Mucosa of descending colon (tissue), 3 donors: ENCODE results near the gene CTNNBL1. TPM values are rescaled to one million over a fixed set of nuclear protein-coding genes. Genes with fewer than 3 reads are reported as not detected.

Source experiments
- ATAC-seq: fragments of 200-7000 bp; cut with Tn5 transposase; one replicate; pipeline ENCODE4 v1.9.1; 2020; ENCODE audit warnings: mild to moderate bottlenecking, moderate library complexity
- DNase-seq, 3 donors: peaks; one replicate each; pipeline ENCODE4 v3.0.0-alpha.2; 2020
- H3K36me3 ChIP-seq: fragments of 200-600 bp; one replicate; pipeline ENCODE4 v1.8.0; 2021; ENCODE audit warnings: low read depth, mild to moderate bottlenecking
- H3K4me1 ChIP-seq: fragments of 200-600 bp; one replicate; pipeline ENCODE4 v1.8.0; 2021; ENCODE audit warnings: low read depth, mild to moderate bottlenecking
- H3K4me3 ChIP-seq: fragments of 200-600 bp; one replicate; pipeline ENCODE4 v1.8.0; 2021; ENCODE audit warnings: mild to moderate bottlenecking
- H3K9me3 ChIP-seq: fragments of 200-600 bp; one replicate; pipeline ENCODE4 v1.8.0; 2021; ENCODE audit warnings: mild to moderate bottlenecking
- intact Hi-C, 2 donors: fragments of 100-400 bp; cut with DNase I in 1 of 2; cut with micrococcal nuclease in 1 of 2; formaldehyde crosslinking; loops; one replicate each; pipeline versions ENCODE4 v1.11.0 to v1.11.1; 2022; cut with DNase I, micrococcal nuclease
- total RNA-seq, 3 donors: library from RNA; stranded (reverse); fragmentation: NEBNext Ultra II Directional in 2 of 3; extraction: Animal tissue kit (Norgen Biotek cat#: 25700) in 2 of 3; gene quantifications; one replicate each; pipeline versions ENCODE4 v1.2.1 to v1.2.4, GENCODE V29; 2021 to 2023
- TF ChIP-seq, protein P1 (sequence below): fragments of 200-600 bp; IDR thresholded peaks from one replicate; pipeline ENCODE4 v1.8.0; 2022; ENCODE audit warnings: antibody characterized with exemption, mild to moderate bottlenecking
- donor health status: DM: no; HTN: no; CAD: no; lungs with moderate emphysema.
- donor health status: DM: no; HTN: no; CAD: no.
- donor health status: DM: no; HTN: yes; CAD: no.

The CTNNBL1 gene
- total RNA-seq, 3 donors from 2014 or later, result 31.0 to 64.8 (median 37.8) TPM

DNA sequence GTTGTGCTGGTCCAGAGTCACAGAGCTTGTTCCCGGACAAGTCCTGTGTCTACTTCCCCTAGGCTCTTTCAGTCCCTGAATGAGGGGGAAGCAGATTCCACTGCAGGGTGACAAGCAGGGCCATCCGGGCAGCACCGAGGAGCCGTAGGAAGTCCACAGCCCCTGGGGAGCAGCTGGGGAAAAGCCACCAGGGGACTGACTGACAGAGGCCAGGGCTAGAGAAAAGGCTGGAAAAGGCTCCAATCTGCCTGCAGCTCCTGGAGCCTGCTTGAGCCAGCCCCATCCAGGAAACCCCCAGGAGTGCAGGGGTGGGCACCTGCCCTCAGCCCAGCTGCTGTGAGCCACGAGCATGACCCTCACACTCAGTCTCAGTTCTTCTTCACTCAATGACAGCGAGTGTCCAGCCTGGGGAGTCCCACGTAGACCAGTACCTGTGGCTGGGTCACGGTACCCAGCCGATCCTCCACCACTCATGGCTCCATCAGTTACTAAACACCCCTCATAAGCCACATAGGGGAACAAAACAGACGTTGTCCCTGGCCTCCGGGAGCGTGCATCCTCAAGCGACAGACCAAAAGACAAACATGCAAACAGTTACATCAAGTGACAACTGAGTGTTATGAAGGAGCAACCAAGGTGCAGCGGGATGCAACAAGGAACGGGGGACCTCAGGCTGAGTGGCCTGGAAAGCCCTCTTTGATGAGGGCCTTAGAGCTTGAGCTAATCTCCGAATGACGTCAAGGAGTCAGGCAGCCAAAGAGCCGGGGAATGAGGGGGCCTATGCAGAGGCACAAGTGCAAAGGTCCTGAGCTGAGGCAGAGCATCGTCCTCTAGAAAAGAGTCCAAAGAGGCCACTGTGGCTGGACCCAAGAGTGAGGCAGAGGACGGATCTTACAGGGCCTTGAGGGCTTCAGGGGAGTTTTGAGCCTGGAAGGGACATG is 184.3 kb downstream of the CTNNBL1 start:
- no peak for ATAC-seq
- DNase-seq, result no peak
- H3K36me3 ChIP-seq, result no peaks in the 10 kb centered on the region
- TF ChIP-seq, protein P1, sequence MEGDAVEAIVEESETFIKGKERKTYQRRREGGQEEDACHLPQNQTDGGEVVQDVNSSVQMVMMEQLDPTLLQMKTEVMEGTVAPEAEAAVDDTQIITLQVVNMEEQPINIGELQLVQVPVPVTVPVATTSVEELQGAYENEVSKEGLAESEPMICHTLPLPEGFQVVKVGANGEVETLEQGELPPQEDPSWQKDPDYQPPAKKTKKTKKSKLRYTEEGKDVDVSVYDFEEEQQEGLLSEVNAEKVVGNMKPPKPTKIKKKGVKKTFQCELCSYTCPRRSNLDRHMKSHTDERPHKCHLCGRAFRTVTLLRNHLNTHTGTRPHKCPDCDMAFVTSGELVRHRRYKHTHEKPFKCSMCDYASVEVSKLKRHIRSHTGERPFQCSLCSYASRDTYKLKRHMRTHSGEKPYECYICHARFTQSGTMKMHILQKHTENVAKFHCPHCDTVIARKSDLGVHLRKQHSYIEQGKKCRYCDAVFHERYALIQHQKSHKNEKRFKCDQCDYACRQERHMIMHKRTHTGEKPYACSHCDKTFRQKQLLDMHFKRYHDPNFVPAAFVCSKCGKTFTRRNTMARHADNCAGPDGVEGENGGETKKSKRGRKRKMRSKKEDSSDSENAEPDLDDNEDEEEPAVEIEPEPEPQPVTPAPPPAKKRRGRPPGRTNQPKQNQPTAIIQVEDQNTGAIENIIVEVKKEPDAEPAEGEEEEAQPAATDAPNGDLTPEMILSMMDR, result no peak
- no peaks in the 10 kb centered on the region for H3K9me3 ChIP-seq
- intact Hi-C loops, result no loop called here
- H3K4me1 ChIP-seq, result no peaks in the 10 kb centered on the region
- no peak overlapping the region for H3K4me3 ChIP-seq

DNA sequence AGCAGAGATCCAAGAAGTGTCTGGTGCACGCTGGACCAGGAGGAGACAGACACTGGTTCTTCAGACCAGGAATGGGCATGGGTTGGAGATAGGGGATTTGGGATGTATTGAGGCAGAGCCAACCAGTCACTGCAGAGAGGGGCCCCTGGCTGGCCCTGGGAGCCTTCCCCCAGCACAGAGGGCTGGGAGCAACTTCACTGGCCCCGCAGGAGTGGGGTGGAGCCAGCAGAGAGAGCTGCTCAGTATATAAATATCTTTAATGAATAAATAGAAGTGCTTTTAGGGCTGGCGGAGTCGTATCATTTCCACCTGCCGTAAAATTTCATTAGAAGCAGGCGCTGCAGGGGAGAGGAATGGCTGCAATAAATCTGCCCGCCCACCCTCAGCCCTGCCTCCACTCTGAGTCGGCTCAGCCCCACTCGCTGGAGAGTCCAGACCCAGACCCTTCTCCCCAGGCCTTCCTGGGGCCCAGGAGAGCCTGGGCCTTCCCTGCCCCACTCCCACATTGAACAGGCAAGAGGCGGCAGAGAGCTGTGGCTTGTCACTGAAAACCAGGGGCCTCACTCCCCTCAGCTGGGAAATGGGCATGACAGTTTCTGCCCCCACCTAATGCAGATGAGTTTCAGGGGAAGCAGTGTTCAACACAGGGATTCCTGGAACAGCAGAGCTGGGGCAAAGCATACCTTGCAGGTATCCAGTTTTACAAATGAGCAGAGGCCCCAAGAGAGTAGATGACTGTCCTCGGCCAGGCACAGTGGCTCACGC is 185.2 kb downstream of the CTNNBL1 start:
- TF ChIP-seq, protein P1, result no peak
- Histone ChIP-seq H3K9me3 (no peaks in the 10 kb centered on the region), H3K4me3 (no peak overlapping the region), H3K4me1 (no peaks in the 10 kb centered on the region), H3K36me3 (no peaks in the 10 kb centered on the region)
- DNase-seq (no peak), ATAC-seq (no peak)
- intact Hi-C loops, result no loop called here

DNA sequence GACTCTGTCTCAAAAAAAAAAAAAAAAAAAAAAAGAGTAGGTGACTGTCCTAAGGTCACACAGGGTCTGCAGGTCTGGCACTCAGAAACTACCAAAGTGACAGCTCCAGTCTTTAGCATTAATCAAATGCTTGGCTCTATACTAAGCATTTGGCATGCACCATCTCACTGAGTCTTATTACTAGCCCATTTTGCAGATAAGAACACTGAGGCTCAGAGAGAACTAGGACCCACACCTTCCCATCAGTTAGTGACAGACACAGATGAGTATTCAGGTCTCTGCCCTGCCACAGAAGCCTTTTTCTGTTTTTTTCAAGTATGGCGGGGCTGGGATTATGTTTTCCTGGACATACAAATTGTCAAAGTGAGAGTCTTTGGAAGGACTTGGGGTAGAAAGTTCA is 186.0 kb downstream of the CTNNBL1 start:
- Histone ChIP-seq H3K36me3 (no peaks in the 10 kb centered on the region), H3K4me3 (no peak overlapping the region), H3K4me1 (no peaks in the 10 kb centered on the region), H3K9me3 (no peaks in the 10 kb centered on the region)
- ATAC-seq (no peak), DNase-seq (no peak)
- TF ChIP-seq, protein P1, result no peak
- intact Hi-C loops, result no loop called here

DNA sequence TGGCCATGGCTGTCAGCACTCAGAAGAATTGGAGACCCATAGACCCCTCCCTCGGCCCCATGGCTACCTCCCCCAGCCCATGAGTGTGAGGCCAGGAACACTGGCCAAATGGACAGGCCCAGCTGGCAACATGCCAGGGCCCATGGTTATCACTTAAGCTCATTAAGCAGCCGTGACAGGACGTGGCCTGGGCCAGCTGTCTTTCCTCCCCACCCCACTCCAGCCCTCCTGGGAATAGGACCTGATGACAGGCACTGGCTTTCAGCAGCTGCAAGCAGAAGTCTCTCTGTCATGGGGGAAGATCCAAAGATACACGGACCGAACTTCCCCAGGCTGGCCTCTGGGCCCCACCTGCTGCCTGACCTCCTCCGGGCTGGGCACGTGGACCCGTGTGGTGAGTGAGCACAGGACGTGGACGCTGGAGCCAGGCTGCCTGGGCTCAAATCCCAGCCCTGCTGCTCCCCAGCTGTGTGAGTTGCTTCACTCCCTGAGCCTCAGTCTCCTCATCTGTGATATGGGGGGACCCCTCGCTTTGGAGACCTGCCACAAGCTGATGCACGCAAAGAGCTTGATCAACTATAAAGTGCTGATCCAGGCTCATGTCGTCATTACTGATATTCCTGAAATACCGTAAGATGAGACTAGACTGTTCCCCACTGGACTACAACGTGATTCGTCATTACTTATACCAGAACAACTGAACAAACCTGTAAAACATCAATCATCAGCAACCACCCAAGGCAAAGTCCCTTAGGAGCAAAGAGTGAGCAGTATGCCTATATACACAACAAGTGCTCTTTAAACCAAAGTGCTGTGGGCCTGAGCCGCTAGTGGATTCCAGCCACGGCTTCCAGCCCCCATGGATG is 187.1 kb downstream of the CTNNBL1 start:
- DNase-seq, result no peak
- H3K4me1 ChIP-seq, result no peaks in the 10 kb centered on the region
- intact Hi-C loops, result no loop called here

More for the DNA sequence above, 187.1 kb downstream of the CTNNBL1 start:
- Histone ChIP-seq H3K9me3 (no peaks in the 10 kb centered on the region), H3K36me3 (no peaks in the 10 kb centered on the region), H3K4me3 (no peak overlapping the region)
- ATAC-seq, result peak; percentile 57
- TF ChIP-seq, protein P1, result no peak
